Measurements from ENCODE around the gene FNIP1. TPM values are rescaled to one million over a fixed set of nuclear protein-coding genes. Genes with fewer than 3 reads are reported as not detected.

The FNIP1 gene
- total and polyA plus RNA-seq, 8 donors, result 3.2 to 86.1 (median 16.7) TPM

DNA sequence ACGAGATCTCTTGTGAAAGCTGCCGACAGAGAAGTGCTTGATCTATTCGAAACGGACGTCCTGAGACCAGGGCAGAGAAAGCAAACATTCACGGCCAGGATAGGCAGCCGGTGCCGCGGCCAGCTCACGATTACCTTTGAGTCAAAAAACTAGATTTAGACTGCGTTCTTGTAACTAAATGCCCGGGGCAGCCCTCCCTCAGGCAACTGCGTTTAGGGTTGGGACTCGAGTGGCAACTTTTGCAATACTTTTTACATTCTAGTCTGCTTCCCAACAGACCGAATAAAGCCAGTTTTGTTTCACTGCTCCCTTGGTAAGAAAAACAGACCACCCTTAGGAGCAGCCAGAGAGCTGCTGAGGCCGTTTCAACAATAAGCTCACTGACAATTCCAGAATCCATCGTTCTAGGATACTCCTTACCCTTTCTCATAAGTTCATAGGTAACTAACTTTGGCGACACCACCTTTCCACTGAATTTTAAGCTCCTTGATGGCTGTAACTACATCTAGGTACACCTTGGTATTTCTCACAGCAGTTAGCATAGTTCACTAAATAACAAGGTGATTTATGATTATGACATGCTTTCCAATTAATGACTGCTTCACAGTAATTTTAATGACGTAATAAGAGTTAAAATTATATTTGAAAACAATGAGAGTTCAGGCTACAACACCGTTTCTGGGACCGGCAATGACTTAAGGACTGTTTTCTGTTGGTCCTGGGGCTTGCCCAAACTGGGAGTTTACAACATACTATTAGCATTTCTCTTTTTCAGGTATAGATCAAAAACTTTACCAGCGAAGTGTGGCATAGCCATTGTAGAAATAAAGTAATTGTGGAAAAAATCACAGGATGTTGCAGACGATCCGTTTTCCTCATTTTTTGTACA is 160.9 kb downstream of the FNIP1 start:
- DNase-seq, result peak in 1 of 2 donors; percentile 72
- TF ChIP-seq, protein P1, sequence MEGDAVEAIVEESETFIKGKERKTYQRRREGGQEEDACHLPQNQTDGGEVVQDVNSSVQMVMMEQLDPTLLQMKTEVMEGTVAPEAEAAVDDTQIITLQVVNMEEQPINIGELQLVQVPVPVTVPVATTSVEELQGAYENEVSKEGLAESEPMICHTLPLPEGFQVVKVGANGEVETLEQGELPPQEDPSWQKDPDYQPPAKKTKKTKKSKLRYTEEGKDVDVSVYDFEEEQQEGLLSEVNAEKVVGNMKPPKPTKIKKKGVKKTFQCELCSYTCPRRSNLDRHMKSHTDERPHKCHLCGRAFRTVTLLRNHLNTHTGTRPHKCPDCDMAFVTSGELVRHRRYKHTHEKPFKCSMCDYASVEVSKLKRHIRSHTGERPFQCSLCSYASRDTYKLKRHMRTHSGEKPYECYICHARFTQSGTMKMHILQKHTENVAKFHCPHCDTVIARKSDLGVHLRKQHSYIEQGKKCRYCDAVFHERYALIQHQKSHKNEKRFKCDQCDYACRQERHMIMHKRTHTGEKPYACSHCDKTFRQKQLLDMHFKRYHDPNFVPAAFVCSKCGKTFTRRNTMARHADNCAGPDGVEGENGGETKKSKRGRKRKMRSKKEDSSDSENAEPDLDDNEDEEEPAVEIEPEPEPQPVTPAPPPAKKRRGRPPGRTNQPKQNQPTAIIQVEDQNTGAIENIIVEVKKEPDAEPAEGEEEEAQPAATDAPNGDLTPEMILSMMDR (IDR thresholded peaks at IDR 0.05), result no peak
- TF ChIP-seq POLR2AphosphoS5 (IDR thresholded peaks at IDR 0.05), result no peak
- no peak for TF ChIP-seq EP300 (IDR thresholded peaks at IDR 0.05)
- no peak for TF ChIP-seq POLR2A (IDR thresholded peaks at IDR 0.05)
- H3K9me3 ChIP-seq, result no peaks in the 10 kb centered on the region
- H3K27ac ChIP-seq, result peak overlapping the region; percentile 94 to 99 (median 99)
- no peaks in the 10 kb centered on the region for H3K36me3 ChIP-seq
- H3K4me1 ChIP-seq, result peaks cover 14 to 44% (median 32%) of the 10 kb centered on the region in 4 donors
- no peaks in the 10 kb centered on the region for H3K27me3 ChIP-seq
- H3K4me3 ChIP-seq, result peak overlapping the region; percentile 63 to 83 (median 78)
- intact Hi-C loops (cut with DNase I; ENCODE audit: low total_unique reads), result no loop called here
- 2 to 4% (median 3%) methylated on average over 24 of the region's 24 CpGs for WGBS, 5 donors

DNA sequence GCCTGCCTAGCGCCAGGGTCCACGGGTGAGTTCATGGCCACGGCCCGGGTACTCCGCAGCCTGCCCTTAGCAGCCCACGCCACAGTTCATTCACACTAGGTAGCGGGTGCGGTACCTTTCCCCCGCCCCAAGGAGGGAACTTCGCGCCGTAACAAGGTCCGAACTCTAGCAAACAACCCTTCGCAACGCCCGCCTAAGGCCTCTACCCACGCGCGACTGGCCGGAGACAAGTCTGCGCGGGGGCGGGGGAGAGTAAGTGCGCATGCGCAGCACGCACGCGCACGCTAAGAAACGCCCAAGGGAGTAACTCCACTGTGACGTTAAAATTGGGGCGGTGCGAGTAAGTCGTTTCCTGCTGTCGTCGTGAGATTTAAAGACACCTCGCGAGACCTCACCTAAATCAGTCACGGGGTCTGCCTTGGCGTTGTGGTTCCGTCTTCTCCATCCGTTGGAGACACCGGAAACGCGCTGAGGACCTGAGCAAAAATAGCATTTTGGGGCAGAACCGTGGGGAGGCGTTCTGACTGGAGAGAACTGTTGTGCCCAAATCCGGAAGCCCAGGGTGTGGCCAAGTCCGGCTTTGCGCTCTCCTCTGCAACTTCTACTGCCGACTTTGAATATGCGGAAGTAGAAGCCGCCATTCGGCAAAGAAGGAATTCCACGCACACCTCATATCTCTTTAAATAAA is 161.7 kb downstream of the FNIP1 start, which contains the start of gene RAPGEF6:
RAPGEF6 (minus strand) TSS at position 234 of the 688 bp plus-strand sequence; CDS start at position 35, 199 bp downstream.
- H3K27ac ChIP-seq, result peak within 1 kb of the TSS; percentile 94 to 99 (median 99)
- intact Hi-C loops (cut with DNase I; ENCODE audit: low total_unique reads), result no loop called here
- peak within 1 kb of the TSS; percentile 63 to 83 (median 78) for H3K4me3 ChIP-seq
- DNase-seq, result peak; percentile 98 to 100
- H3K36me3 ChIP-seq, result no peaks in the 10 kb centered on the region
- H3K9me3 ChIP-seq, result no peaks in the 10 kb centered on the region
- TF ChIP-seq POLR2A (IDR thresholded peaks at IDR 0.05) (peak in 2 of 4 donors; percentile 30 to 76), EP300 (IDR thresholded peaks at IDR 0.05) (no peak), POLR2AphosphoS5 (IDR thresholded peaks at IDR 0.05) (peak; percentile 72 to 96 (median 93))
- TF ChIP-seq, protein P1 (IDR thresholded peaks at IDR 0.05), result peak in 2 of 7 experiments; percentile 7 to 15
- 0% methylated on average over 30 to 55 of the region's 55 CpGs for WGBS, 5 donors
- H3K4me1 ChIP-seq, result peaks cover 14 to 52% (median 36%) of the 10 kb centered on the region in 4 donors
- H3K27me3 ChIP-seq, result no peaks in the 10 kb centered on the region

DNA sequence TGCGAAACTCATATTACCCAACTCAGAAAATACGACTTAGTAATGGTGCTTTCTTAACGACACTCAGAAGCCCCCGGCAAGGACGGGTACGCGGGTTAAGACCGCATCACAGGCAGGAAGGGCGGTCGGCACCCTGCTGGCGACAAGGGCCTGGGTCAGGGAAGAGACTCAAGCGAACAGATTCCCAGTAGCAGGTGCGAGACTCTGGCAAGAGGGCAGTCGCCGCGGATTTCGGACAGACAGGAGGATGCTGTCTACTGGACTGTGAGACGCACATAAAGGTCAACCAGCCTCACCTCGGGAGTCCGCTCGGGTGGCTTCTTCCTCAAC is 162.2 kb downstream of the FNIP1 start:
- TF ChIP-seq, protein P1 (IDR thresholded peaks at IDR 0.05), result peak in 1 of 7 experiments; percentile 4
- no peak for TF ChIP-seq POLR2A (IDR thresholded peaks at IDR 0.05)
- peaks cover 14 to 55% (median 36%) of the 10 kb centered on the region in 4 donors for H3K4me1 ChIP-seq
- H3K9me3 ChIP-seq, result no peaks in the 10 kb centered on the region
- H3K27ac ChIP-seq, result peak overlapping the region; percentile 92 to 99 (median 99)
- WGBS, 5 donors, result 0 to 1% (median 0%) methylated on average over 7 to 21 of the region's 21 CpGs
- H3K36me3 ChIP-seq, result no peaks in the 10 kb centered on the region
- peak overlapping the region; percentile 63 to 83 (median 78) for H3K4me3 ChIP-seq
- intact Hi-C loops (cut with DNase I; ENCODE audit: low total_unique reads), result no loop called here
- DNase-seq, result peak; percentile 54 to 82
- no peaks in the 10 kb centered on the region for H3K27me3 ChIP-seq

DNA sequence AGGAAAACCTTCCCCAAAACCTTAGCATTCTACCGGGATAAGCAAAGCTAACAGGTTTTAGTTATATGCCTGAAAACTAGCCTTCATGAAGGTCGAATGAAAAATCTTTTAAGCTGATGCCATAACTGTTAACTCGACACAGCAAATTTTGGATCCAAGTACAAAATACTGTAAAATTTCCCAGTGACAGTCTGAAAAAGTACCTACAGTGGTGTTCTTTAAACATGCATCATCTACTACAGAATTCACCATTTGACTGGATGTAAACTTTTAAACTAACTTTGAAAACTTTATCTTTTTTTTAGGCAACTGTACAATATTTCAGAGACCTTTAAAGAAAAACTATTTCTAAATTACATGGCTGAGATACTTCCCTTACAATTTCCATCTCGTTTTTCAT is 162.6 kb downstream of the FNIP1 start:
- TF ChIP-seq EP300 (IDR thresholded peaks at IDR 0.05), result no peak
- TF ChIP-seq, protein P1 (IDR thresholded peaks at IDR 0.05), result no peak
- TF ChIP-seq POLR2A (IDR thresholded peaks at IDR 0.05), result no peak
- no peak for TF ChIP-seq POLR2AphosphoS5 (IDR thresholded peaks at IDR 0.05)
- peaks cover 14 to 55% (median 36%) of the 10 kb centered on the region in 4 donors for H3K4me1 ChIP-seq
- no peaks in the 10 kb centered on the region for H3K9me3 ChIP-seq
- intact Hi-C loops (cut with DNase I; ENCODE audit: low total_unique reads), result no loop called here
- DNase-seq, result no peak
- peak overlapping the region; percentile 63 to 83 (median 78) for H3K4me3 ChIP-seq
- no peaks in the 10 kb centered on the region for H3K36me3 ChIP-seq
- H3K27ac ChIP-seq, result peak overlapping the region in 4 of 5 donors; percentile 97 to 99 (median 99)
- no peaks in the 10 kb centered on the region for H3K27me3 ChIP-seq
- 1 to 7% (median 3%) methylated on average over 4 of the region's 4 CpGs for WGBS, 5 donors

Measured in stomach (tissue), 9 donors.